HG03108 (cell line): ENCODE data around the gene METTL25B.

Experiments
- ATAC-seq: cut with Tn5 transposase; IDR thresholded peaks from one replicate; pipeline ENCODE4 v1.9.1; 2021; ENCODE audit warnings: moderate library complexity; ENCODE audit not compliant: unreplicated experiment

The METTL25B gene

GRCh38 chr1:156700736-156701531 is 27.3 kb upstream of the METTL25B start:
- no peak for ATAC-seq

GRCh38 chr1:156703336-156703735 is 24.9 kb upstream of the METTL25B start:
- ATAC-seq = no peak

- no peak for ATAC-seq
Observed at GRCh38 chr1:156703741-156704140, 24.5 kb upstream of the METTL25B start.

- ATAC-seq = no peak
Observed at GRCh38 chr1:156704166-156704711, 24.0 kb upstream of the METTL25B start.

GRCh38 chr1:156704930-156705320 is 23.3 kb upstream of the METTL25B start:
- no peak for ATAC-seq

- ATAC-seq = no peak
Observed at GRCh38 chr1:156705321-156705917, 22.9 kb upstream of the METTL25B start, which contains the start of gene CRABP2. TSS of gene CRABP2 (minus strand) at chr1:156705583. CDS start at chr1:156705446, 137 bp downstream.

GRCh38 chr1:156705918-156706656 is 22.2 kb upstream of the METTL25B start:
- ATAC-seq = no peak

- ATAC-seq = no peak
Observed at GRCh38 chr1:156706657-156707416, 21.4 kb upstream of the METTL25B start.

- ATAC-seq = no peak
Observed at GRCh38 chr1:156707417-156708217, 20.7 kb upstream of the METTL25B start.

GRCh38 chr1:156708218-156708661 is 20.0 kb upstream of the METTL25B start:
- no peak for ATAC-seq

- no peak for ATAC-seq
Observed at GRCh38 chr1:156709031-156709430, 19.2 kb upstream of the METTL25B start.

- no peak for ATAC-seq
Observed at GRCh38 chr1:156709757-156710489, 18.3 kb upstream of the METTL25B start.

- ATAC-seq = no peak
Observed at GRCh38 chr1:156711011-156711817, 17.1 kb upstream of the METTL25B start.

- ATAC-seq = no peak
Observed at GRCh38 chr1:156712626-156713025, 15.6 kb upstream of the METTL25B start.

- ATAC-seq = no peak
Observed at GRCh38 chr1:156714830-156715229, 13.4 kb upstream of the METTL25B start.

- no peak for ATAC-seq
Observed at GRCh38 chr1:156717351-156717750, 10.9 kb upstream of the METTL25B start.

- ATAC-seq = no peak
Observed at GRCh38 chr1:156721131-156721530, 7.1 kb upstream of the METTL25B start.

GRCh38 chr1:156721535-156721934 is 6.7 kb upstream of the METTL25B start:
- ATAC-seq = no peak
